Hindlimb muscle (tissue), 1 donor: ENCODE results near the gene EXOC3L1. TPM values are rescaled to one million over a fixed set of nuclear protein-coding genes. Genes with fewer than 3 reads are reported as not detected.
A peak's percentile ranks its signal among the peaks of the same experiment; 100 is the strongest.

Experiments used
- DNase-seq: peaks from one replicate; pipeline ENCODE4 v3.0.0-alpha.2; 2013
- polyA plus RNA-seq: library from polyadenylated mRNA; unstranded; fragments of 120-200 nt; gene quantifications from one replicate; pipeline ENCODE4 v1.2.1, GENCODE V29; 2013; ENCODE audit not compliant: insufficient read length

The EXOC3L1 gene
- polyA plus RNA-seq = 15.3 TPM

DNA sequence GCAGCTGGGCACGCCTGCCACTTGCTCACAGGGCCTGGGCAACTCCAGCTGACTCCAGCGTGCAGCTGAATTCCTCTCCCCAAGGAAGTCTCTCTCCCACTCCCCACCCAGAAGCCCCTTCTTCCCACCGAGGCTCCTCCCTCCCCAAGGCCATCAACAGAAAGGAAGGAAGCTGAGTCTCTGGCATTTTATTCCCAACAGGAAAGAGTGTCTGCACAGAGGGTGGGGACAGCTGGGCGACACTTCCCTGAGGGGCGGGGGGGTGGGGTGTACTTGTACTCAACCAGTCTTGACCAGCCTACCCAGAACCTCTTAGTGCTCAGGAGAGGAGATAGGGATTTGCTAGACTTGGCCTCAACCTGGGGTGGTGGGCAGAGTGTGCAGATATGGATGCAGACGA lies at the start of gene EXOC3L1:
EXOC3L1 (minus strand) TSS at position 96 of the 400 bp plus-strand sequence. CDS start 460 bp downstream, outside the sequence.
- DNase-seq = no peak

DNA sequence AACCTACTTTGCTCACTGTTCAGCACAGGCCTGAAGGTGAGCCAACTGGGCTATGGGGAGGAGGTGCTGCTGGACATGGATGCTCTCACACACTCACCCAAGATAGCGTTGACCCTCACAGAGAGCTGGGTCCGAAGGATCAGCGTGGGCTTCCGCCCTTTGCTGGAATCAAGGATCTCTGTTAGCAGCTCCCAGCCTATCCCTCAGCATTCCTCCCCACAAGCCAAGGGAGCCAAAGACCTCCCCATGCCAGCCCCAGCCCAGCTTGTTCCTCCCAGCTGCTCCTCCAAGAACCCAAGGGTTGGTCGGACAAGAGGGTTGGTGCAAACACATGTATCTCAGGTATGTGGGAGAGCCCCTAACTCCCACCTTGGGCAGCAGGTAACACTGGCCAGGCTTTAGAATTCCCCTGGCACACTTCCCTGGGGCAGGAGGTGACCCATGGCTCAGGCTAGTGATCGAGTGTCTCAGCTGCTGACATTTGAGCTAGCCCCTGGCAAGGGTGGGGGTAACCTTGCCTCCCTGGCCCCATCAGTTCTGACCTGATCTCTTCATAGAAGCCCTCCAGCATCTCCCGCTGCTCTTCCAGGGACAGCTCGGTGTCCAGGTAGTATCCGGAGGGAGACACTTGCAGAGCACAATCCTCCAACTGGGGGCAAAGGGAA lies 49.0 kb upstream of the EXOC3L1 start:
- DNase-seq = no peak

- DNase-seq = no peak
These were observed 48.3 kb upstream of the EXOC3L1 start for GRCh38 chr16:67238278-67238575.

DNA sequence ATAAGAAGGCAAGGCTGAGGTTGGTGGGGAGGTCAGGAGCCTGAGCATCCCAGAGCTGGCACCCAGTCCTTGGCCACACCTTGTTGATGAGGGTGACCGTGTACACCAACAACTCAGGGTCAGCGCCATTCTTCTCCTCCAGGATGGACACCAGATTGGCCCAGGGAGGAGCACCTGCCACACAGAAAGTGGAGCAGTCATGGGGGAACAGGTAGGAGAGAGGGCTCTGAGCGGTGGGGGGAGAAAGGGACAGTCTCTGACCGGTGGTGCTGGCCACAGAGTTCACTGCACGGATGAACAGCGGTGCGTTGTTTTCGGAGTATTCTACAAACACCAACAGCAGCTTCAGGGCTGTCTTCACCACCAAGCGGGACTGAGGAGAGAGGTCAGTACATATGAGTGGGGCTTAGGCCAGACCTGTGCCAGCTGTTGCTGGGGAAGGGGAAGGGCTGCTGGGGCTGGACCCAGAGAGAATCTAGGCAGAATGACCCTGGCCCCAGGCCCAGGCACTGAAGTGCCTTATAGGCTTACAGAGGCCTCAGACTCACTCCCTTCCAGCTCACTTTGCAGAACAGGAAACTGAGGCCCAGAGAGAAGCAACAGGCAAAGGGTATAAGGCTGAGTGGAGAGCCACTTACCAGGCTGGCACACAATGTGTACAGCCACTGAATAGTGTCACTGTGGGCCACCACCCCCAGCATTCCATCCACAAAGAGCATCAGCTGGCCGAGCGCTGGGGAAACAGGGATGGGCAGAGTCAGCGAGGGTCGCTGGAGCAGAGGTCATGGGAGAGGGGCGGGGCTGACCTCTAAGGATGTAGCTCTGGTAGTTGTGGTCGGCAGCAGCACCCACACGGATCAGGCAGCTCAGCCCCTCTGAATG lies 47.7 kb upstream of the EXOC3L1 start:
- no peak for DNase-seq

DNA sequence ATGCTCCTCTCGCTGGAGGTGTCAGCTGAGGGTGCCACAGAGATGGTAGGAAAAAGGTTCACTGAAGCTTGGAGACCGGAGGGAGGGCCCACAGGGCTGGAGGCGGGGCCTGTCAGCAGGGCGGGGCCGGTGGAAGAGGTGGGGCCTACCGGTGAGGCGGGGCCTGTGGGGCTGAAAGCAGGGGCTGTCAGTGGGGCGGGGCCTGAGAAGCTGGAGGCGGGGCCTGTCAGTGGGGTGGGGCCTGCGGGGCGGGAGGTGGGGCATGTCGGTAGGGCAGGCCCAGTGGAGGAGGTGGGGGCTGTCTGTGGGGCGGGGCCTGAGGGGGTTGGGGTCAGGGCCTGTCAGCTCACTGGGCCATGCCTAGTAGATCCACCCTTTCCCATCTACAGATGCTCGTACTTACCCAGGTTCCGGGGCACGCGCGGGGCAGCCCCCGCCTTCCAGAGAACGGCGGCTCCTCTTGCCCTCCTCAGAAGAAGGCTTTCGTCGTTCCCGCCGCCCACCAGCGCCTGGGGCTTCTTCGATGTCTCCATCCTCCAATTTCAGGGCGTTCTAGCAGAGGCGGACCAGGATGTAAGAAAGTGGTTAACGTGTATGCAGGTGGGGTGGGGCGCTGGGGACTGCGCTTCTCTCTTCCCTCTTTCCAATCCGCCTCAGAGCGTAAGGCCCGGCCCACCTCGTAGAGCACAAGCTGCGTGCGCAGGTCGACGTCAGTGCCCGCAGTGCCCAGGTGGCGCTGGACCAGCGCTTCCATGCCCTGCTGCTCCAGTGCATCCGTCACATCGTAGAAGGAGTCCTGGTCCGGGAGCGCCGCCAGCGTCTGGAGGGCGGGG lies 46.8 kb upstream of the EXOC3L1 start:
- no peak for DNase-seq

- no peak for DNase-seq
These were observed 46.1 kb upstream of the EXOC3L1 start for GRCh38 chr16:67235816-67236562.

DNA sequence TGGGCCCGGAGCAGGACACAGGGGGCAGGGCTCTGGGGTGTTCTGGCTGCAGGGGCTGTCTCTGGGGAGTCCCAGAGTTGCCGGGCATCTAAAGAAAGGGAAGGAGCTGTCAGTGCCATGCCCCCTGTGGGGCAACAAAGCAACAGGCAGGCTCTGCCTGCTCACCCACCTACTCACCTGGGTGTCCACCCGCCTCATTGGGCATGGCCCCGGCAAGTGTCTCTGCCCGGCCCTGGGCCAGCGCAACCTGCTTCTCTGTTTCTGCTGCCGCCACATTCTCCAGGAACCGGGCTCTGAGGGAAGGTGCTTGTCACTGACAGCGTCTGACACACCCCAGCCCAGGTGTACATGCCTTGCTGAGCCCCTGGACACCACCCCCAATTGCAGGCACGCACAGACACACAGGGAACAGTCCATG lies 44.3 kb upstream of the EXOC3L1 start:
- DNase-seq = no peak

GRCh38 chr16:67233596-67233995 lies 43.7 kb upstream of the EXOC3L1 start:
- no peak for DNase-seq

DNA sequence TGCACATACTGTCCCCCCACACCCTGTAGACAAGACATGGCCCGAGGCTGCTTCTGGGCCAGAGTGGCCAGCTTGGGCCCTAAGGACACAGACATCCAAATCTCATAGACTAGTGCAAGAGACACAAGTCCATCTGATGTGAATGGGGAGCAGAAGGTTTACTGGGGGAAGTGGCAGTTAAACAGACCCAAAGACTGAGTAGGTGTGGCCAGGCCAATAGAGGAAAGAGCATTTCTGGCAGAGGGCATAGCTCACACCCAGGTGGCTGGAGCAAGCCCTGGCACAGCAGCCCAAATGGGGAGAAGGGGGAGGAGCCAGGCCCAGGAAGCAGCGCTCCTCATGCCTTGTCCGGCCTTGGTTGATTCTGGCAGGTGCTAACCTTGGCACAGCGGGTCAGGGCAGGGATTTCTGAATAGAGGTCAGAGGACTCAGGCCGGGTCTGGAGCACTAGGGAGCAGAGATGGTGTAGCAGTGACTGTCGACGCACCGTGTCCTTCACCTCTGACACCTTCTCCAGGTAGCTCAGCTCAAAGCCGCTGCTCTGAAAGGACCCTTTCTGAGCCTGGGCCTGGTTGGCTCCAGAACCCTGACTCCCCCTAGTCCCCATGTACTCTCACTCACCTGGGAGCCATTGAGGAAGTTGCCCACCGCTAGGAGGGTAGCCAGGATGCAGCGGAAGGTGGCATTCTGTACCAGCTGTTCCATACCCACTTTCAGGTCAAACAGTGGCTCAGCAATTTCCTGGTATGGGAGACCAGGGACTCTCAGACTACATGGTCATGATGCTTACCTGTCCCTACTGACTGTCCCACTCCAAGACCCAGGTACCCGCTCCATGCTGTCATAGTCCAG lies 41.1 kb upstream of the EXOC3L1 start:
- no peak for DNase-seq

GRCh38 chr16:67229906-67230808 lies 40.2 kb upstream of the EXOC3L1 start:
- DNase-seq = no peak

GRCh38 chr16:67228905-67229304 lies 39.0 kb upstream of the EXOC3L1 start:
- no peak for DNase-seq

GRCh38 chr16:67228034-67228785 lies 38.3 kb upstream of the EXOC3L1 start:
- DNase-seq = no peak

- no peak for DNase-seq
These were observed 37.6 kb upstream of the EXOC3L1 start for GRCh38 chr16:67227567-67227921.

GRCh38 chr16:67226804-67227566 lies 37.0 kb upstream of the EXOC3L1 start, which contains the start of gene TMEM208:
TSS of gene TMEM208 (plus strand) at chr16:67227130. CDS start at chr16:67227219, 89 bp downstream.
- DNase-seq = peak; percentile 98

GRCh38 chr16:67226295-67226803 lies 36.4 kb upstream of the EXOC3L1 start:
- no peak for DNase-seq

GRCh38 chr16:67223992-67224391 lies 34.1 kb upstream of the EXOC3L1 start:
- DNase-seq = no peak

- DNase-seq = no peak
These were observed 26.9 kb upstream of the EXOC3L1 start for GRCh38 chr16:67216612-67217490.
